T follicular helper cell (primary cell): ENCODE data around the gene RAD51B.

Source experiments
- DNase-seq: peaks from one replicate; pipeline ENCODE4 v3.0.0-alpha.2; 2020; ENCODE audit warnings: low read depth

The RAD51B gene

GRCh38 chr14:68672609-68673285, 853.2 kb downstream of the RAD51B start:
- DNase-seq = no peak

GRCh38 chr14:68673464-68673863, 853.9 kb downstream of the RAD51B start:
- no peak for DNase-seq

- no peak for DNase-seq
Measured at GRCh38 chr14:68674538-68675232, 855.1 kb downstream of the RAD51B start.

GRCh38 chr14:68675233-68675577, 855.6 kb downstream of the RAD51B start:
- no peak for DNase-seq

GRCh38 chr14:68676511-68676943, 856.9 kb downstream of the RAD51B start:
- no peak for DNase-seq

GRCh38 chr14:68677476-68677875, 857.9 kb downstream of the RAD51B start:
- DNase-seq = no peak

- no peak for DNase-seq
Measured at GRCh38 chr14:68677901-68678300, 858.3 kb downstream of the RAD51B start.

GRCh38 chr14:68678471-68678870, 858.9 kb downstream of the RAD51B start:
- DNase-seq = no peak

GRCh38 chr14:68679301-68679700, 859.7 kb downstream of the RAD51B start:
- no peak for DNase-seq

GRCh38 chr14:68679746-68680467, 860.3 kb downstream of the RAD51B start:
- DNase-seq = no peak

- no peak for DNase-seq
Measured at GRCh38 chr14:68680541-68681051, 861.0 kb downstream of the RAD51B start.

- no peak for DNase-seq
Measured at GRCh38 chr14:68681256-68682011, 861.9 kb downstream of the RAD51B start.

GRCh38 chr14:68682166-68683103, 862.9 kb downstream of the RAD51B start:
- peak; percentile 22 for DNase-seq

GRCh38 chr14:68683326-68683725, 863.7 kb downstream of the RAD51B start:
- DNase-seq = no peak

GRCh38 chr14:68684466-68685418, 865.2 kb downstream of the RAD51B start:
- DNase-seq = no peak

GRCh38 chr14:68685419-68686204, 866.0 kb downstream of the RAD51B start:
- DNase-seq = peak; percentile 74

- no peak for DNase-seq
Measured at GRCh38 chr14:68686205-68686465, 866.6 kb downstream of the RAD51B start.

- DNase-seq = no peak
Measured at GRCh38 chr14:68686724-68687123, 867.1 kb downstream of the RAD51B start.

GRCh38 chr14:68687746-68688145, 868.2 kb downstream of the RAD51B start:
- DNase-seq = no peak
